ENCODE measurements around the gene NBPF10.
"Not testable (repeated sequence)": the region's sequence is repeated elsewhere in the genome, so short reads cannot be mapped to it uniquely, and the experiment has no call there.

Gene NBPF10

GRCh38 chr1:146144465-146144864 lies at the start of gene NBPF10:
Gene NBPF10 (minus strand): TSS chr1:146144804. CDS start chr1:146144769, 35 bp downstream.
- DNase-seq, result not testable (repeated sequence)

GRCh38 chr1:146174531-146174930 lies 29.9 kb upstream of the NBPF10 start:
- not testable (repeated sequence) for DNase-seq

- not testable (repeated sequence) for DNase-seq
These were observed 23.1 kb upstream of the NBPF10 start for GRCh38 chr1:146167740-146168139.

GRCh38 chr1:146167273-146167672 lies 22.7 kb upstream of the NBPF10 start:
- DNase-seq, result not testable (repeated sequence)
